Caco-2 (cell line): ENCODE measurements around the gene LRRK1. TPM values are rescaled to one million over a fixed set of nuclear protein-coding genes. Genes with fewer than 3 reads are reported as not detected.

ENCODE experiments used
- BruUV-seq: library from RNA; stranded (reverse); fragments of 400-500 nt; replicated peaks from 2 replicates; lab custom pipeline; 2021; lab: Mats Ljungman, UMichigan
- CTCF ChIA-PET: fragments of 300-600 bp; sonication (Branson Sonifier 250); formaldehyde crosslinking; loops from one replicate; lab custom pipeline; 2022; ENCODE audit warnings: antibody characterized with exemption; lab: Charles Lee
- POLR2A ChIA-PET: fragments of 300-600 bp; sonication (Branson Sonifier 250); formaldehyde crosslinking; loops from one replicate; lab custom pipeline; 2022; ENCODE audit warnings: antibody characterized with exemption; lab: Charles Lee
- DNase-seq, 2 experiments: peaks; one replicate each; pipeline versions ENCODE4 v3.0.0 to v3.0.0-alpha.2; 2020 to 2022
- H3K27me3 ChIP-seq: replicated peaks from 2 replicates; pipeline ENCODE4 v1.6.0; 2011; ENCODE audit warnings: low read length; ENCODE audit not compliant: control insufficient read depth, insufficient read depth
- H3K36me3 ChIP-seq: 2 replicates; pipeline ENCODE4 v1.5.1; 2011; ENCODE audit warnings: low read length; ENCODE audit not compliant: control insufficient read depth, insufficient read depth
- H3K4me1 ChIP-seq: fragments of 250-450 bp; sonication (Bioruptor Pico); 2 replicates; pipeline ENCODE4 v1.5.1; 2020; ENCODE audit warnings: mild to moderate bottlenecking
- H3K4me3 ChIP-seq: 2 replicates; pipeline ENCODE4 v1.5.1; 2011; ENCODE audit warnings: low read depth, mild to moderate bottlenecking, control low read depth, low read length
- H3K9me3 ChIP-seq: fragments of 250-450 bp; sonication (Bioruptor Pico); 2 replicates; pipeline ENCODE4 v1.5.1; 2020; ENCODE audit warnings: mild to moderate bottlenecking, moderate library complexity
- H3K27ac Mint-ChIP-seq: one replicate; pipeline ENCODE4 v1.8.0; 2022; ENCODE audit warnings: mixed read lengths; ENCODE audit not compliant: unreplicated experiment
- H3K27me3 Mint-ChIP-seq: one replicate; pipeline ENCODE4 v1.8.0; 2022; ENCODE audit warnings: mixed read lengths; ENCODE audit not compliant: insufficient read depth, unreplicated experiment
- H3K36me3 Mint-ChIP-seq: one replicate; pipeline ENCODE4 v1.8.0; 2022; ENCODE audit warnings: mild to moderate bottlenecking, mixed read lengths; ENCODE audit not compliant: insufficient read depth, unreplicated experiment
- H3K4me1 Mint-ChIP-seq: one replicate; pipeline ENCODE4 v1.8.0; 2022; ENCODE audit warnings: low read depth, mixed read lengths; ENCODE audit not compliant: unreplicated experiment
- H3K4me3 Mint-ChIP-seq: one replicate; pipeline ENCODE4 v1.8.0; 2022; ENCODE audit warnings: mild to moderate bottlenecking, moderate library complexity, mixed read lengths; ENCODE audit not compliant: unreplicated experiment
- H3K9me3 Mint-ChIP-seq: one replicate; pipeline ENCODE4 v1.8.0; 2022; ENCODE audit warnings: mixed read lengths; ENCODE audit not compliant: unreplicated experiment
- intact Hi-C: fragments of 100-400 bp; cut with micrococcal nuclease; formaldehyde crosslinking; loops from one replicate; pipeline ENCODE4 v1.10.0; 2022; ENCODE audit not compliant: unreplicated experiment
- total RNA-seq: library from RNA; stranded (reverse); gene quantifications from 2 replicates; pipeline ENCODE4 v1.2.3, GENCODE V29; 2022
- TF ChIP-seq, protein P1 (sequence below), 2 experiments: fragments of 200-600 bp in 1 of 2; IDR thresholded peaks; 1 replicate in 1 of 2; 2 replicates in 1 of 2; pipeline versions ENCODE4 v1.5.1 to v1.8.0; 2011 to 2022; ENCODE audit warnings: antibody characterized with exemption in 1 of 2, control low read depth in 1 of 2, inconsistent platforms in 1 of 2, low read depth in 1 of 2, low read length in 1 of 2, mild to moderate bottlenecking in 1 of 2, moderate library complexity in 1 of 2; ENCODE audit not compliant: insufficient read depth in 1 of 2, severe bottlenecking in 1 of 2, unreplicated experiment in 1 of 2

The LRRK1 gene
- total RNA-seq, 1 experiment from 2014 or later = 12.0 TPM

DNA sequence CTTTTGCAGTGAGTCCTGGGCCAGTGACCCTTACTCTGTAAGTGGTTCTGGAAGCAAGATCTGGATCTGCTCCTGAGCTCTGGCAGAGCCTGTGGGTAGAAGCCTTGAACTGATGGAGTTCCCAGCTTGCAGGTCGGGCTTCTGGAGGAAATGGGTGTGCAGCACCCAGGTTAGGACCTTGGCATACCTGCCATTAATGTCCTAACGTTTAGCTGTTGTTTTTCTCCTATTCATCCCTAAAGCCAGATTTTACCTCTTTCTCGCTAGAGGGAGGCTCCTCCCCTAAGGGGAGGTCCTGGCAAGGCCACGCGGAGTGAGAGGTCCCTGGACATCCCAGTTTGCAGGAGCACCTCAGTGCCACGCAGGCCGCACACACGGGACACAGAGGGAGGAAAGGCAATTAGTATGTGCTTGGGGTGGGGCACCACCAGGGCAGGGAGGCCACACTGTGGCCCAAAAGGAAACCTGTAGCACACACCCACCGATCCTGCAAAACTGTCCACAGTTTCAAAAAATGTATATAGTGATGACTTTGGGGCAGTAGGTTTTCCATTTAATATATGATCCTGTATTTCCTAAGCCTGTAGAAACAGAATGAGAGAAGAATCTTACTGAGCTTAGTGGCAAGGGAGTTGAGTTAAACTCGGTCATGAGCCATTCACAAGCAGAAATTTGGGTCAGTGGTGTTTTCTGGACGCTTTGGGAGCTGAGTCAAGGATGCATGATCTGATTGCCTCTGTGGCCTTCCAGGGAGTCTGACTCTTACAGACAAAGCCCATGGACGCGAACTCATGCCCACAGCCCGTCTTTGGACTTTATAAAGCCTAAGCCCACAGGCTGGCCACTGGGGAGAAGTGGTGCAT is 148.7 kb downstream of the LRRK1 start:
- no peak overlapping the region for H3K27ac Mint-ChIP-seq
- intact Hi-C loops = no loop called here

GRCh38 chr15:101068523-101068960 is 149.4 kb downstream of the LRRK1 start:
- CTCF ChIA-PET = no interaction called here
- Mint-ChIP-seq H3K4me3 (no peak overlapping the region), H3K36me3 (peaks cover 9% of the 10 kb centered on the region), H3K27me3 (no peaks in the 10 kb centered on the region), H3K4me1 (peaks cover 8% of the 10 kb centered on the region), H3K9me3 (no peaks in the 10 kb centered on the region), H3K27ac (no peak overlapping the region)
- no TSS peak for BruUV-seq
- no peaks in the 10 kb centered on the region for H3K36me3 ChIP-seq
- POLR2A ChIA-PET = no interaction called here
- no peak overlapping the region for H3K4me3 ChIP-seq
- no peak for DNase-seq
- TF ChIP-seq, protein P1, sequence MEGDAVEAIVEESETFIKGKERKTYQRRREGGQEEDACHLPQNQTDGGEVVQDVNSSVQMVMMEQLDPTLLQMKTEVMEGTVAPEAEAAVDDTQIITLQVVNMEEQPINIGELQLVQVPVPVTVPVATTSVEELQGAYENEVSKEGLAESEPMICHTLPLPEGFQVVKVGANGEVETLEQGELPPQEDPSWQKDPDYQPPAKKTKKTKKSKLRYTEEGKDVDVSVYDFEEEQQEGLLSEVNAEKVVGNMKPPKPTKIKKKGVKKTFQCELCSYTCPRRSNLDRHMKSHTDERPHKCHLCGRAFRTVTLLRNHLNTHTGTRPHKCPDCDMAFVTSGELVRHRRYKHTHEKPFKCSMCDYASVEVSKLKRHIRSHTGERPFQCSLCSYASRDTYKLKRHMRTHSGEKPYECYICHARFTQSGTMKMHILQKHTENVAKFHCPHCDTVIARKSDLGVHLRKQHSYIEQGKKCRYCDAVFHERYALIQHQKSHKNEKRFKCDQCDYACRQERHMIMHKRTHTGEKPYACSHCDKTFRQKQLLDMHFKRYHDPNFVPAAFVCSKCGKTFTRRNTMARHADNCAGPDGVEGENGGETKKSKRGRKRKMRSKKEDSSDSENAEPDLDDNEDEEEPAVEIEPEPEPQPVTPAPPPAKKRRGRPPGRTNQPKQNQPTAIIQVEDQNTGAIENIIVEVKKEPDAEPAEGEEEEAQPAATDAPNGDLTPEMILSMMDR (IDR thresholded peaks at IDR 0.05; ENCODE audit: insufficient read depth in 1 of 2, low read depth in 1 of 2, low read length in 1 of 2, severe bottlenecking in 1 of 2, unreplicated experiment in 1 of 2) = no peak
- H3K27me3 ChIP-seq = no peaks in the 10 kb centered on the region
- intact Hi-C loops = no loop called here
- no peaks in the 10 kb centered on the region for H3K4me1 ChIP-seq
- no peaks in the 10 kb centered on the region for H3K9me3 ChIP-seq

More for the DNA sequence above, 148.7 kb downstream of the LRRK1 start:
- Mint-ChIP-seq H3K36me3 (peaks cover 9% of the 10 kb centered on the region), H3K27me3 (no peaks in the 10 kb centered on the region), H3K9me3 (no peaks in the 10 kb centered on the region), H3K4me3 (no peak overlapping the region), H3K4me1 (peaks cover 8% of the 10 kb centered on the region)
- CTCF ChIA-PET = no interaction called here
- no peaks in the 10 kb centered on the region for H3K36me3 ChIP-seq
- no peaks in the 10 kb centered on the region for H3K4me1 ChIP-seq
- TF ChIP-seq, protein P1 (IDR thresholded peaks at IDR 0.05; ENCODE audit: insufficient read depth in 1 of 2, low read depth in 1 of 2, low read length in 1 of 2, severe bottlenecking in 1 of 2, unreplicated experiment in 1 of 2) = no peak
- DNase-seq = no peak
- H3K27me3 ChIP-seq = no peaks in the 10 kb centered on the region
- no TSS peak for BruUV-seq
- H3K4me3 ChIP-seq = no peak overlapping the region
- POLR2A ChIA-PET = no interaction called here
- no peaks in the 10 kb centered on the region for H3K9me3 ChIP-seq

GRCh38 chr15:101068961-101069653 is 149.9 kb downstream of the LRRK1 start:
- Histone ChIP-seq H3K4me1 (no peaks in the 10 kb centered on the region), H3K4me3 (no peak overlapping the region), H3K9me3 (no peaks in the 10 kb centered on the region), H3K27me3 (no peaks in the 10 kb centered on the region), H3K36me3 (no peaks in the 10 kb centered on the region)
- intact Hi-C loops = no loop called here
- TF ChIP-seq, protein P1 (IDR thresholded peaks at IDR 0.05; ENCODE audit: insufficient read depth in 1 of 2, low read depth in 1 of 2, low read length in 1 of 2, severe bottlenecking in 1 of 2, unreplicated experiment in 1 of 2) = peak in 1 of 2 experiments; percentile 5
- peak; percentile 36 to 74 for DNase-seq
- POLR2A ChIA-PET = no interaction called here
- Mint-ChIP-seq H3K27me3 (no peaks in the 10 kb centered on the region), H3K27ac (no peak overlapping the region), H3K9me3 (no peaks in the 10 kb centered on the region), H3K4me1 (peaks cover 8% of the 10 kb centered on the region), H3K4me3 (no peak overlapping the region), H3K36me3 (peaks cover 9% of the 10 kb centered on the region)
- CTCF ChIA-PET = no interaction called here
- no TSS peak for BruUV-seq
